Measurements from ENCODE around the gene GATD1.

GATD1 gene

DNA sequence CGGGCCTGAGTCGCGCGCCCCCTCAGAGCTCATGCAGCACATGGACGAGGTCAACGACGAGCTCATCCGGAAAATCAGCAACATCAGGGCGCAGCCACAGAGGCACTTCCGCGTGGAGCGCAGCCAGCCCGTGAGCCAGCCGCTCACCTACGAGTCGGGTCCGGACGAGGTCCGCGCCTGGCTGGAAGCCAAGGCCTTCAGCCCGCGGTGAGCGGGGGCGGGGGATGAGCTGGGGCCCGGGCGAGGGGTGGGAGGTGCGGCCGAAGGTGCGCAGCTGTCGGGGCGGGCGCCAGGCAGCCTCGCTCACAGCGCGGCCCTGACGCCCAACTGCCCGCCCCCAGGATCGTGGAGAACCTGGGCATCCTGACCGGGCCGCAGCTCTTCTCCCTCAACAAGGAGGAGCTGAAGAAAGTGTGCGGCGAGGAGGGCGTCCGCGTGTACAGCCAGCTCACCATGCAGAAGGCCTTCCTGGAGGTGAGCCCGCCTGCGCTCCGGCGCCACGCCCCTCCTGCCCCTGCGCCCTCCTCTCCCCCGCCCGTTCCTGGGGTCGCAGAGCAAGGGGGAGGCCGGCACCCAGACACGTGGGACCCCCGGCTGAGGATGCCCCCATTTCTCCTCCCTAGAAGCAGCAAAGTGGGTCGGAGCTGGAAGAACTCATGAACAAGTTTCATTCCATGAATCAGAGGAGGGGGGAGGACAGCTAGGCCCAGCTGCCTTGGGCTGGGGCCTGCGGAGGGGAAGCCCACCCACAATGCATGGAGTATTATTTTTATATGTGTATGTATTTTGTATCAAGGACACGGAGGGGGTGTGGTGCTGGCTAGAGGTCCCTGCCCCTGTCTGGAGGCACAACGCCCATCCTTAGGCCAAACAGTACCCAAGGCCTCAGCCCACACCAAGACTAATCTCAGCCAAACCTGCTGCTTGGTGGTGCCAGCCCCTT lies 50.7 kb downstream of the GATD1 start:
- no peak for DNase-seq (ENCODE audit: low spot score)

DNA sequence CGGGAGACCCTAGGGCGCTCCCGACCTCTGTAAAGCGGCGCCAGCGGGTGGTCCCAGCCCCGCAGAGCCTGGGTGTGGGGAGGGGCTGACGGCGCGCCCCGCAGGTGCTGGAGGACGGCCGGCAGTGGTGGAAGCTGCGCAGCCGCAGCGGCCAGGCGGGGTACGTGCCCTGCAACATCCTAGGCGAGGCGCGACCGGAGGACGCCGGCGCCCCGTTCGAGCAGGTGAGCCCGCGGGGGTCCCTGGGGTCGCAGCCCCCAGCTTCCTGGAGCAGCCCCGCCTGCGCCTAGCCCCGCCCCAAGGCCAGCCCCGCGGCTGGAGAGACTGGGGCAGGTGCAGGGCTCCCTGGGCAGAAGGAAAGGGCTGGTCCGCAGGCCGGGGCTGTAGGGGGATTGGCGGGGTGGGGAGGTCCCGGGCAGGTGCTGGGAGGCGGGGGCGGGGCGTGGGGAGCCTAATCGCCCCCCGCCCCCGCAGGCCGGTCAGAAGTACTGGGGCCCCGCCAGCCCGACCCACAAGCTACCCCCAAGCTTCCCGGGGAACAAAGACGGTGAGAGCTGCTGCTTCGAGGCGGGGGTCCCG lies 51.6 kb downstream of the GATD1 start:
- no peak for DNase-seq (ENCODE audit: low spot score)

DNA sequence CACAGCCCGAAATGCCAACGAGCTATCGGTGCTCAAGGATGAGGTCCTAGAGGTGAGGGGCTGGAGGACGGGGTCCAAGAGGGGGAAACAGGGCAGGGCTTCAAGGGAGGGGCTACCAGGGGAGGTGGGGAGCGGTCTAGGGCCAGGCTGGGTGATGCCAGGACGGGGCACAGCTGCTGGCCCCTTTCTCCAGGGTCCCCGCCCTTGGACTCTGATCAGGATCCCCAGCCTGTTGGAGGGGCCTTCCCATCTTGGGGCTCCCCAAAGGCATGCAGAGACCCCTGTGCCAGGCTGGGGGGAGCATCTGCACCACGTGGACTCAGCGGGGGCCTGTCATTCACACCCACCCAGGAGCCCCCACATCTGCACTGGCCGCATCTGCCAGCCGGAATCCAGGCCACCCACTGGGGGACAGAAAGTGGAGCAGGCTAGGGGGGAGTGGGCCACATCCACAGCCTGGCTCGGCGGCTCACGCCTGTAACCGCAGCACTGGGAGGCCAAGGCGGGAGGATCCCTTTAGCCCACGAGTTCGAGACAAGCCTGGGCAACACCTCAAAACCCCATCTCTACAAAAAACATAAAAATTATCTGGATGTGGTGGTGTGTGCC lies 52.4 kb downstream of the GATD1 start:
- DNase-seq (ENCODE audit: low spot score), result no peak

DNA sequence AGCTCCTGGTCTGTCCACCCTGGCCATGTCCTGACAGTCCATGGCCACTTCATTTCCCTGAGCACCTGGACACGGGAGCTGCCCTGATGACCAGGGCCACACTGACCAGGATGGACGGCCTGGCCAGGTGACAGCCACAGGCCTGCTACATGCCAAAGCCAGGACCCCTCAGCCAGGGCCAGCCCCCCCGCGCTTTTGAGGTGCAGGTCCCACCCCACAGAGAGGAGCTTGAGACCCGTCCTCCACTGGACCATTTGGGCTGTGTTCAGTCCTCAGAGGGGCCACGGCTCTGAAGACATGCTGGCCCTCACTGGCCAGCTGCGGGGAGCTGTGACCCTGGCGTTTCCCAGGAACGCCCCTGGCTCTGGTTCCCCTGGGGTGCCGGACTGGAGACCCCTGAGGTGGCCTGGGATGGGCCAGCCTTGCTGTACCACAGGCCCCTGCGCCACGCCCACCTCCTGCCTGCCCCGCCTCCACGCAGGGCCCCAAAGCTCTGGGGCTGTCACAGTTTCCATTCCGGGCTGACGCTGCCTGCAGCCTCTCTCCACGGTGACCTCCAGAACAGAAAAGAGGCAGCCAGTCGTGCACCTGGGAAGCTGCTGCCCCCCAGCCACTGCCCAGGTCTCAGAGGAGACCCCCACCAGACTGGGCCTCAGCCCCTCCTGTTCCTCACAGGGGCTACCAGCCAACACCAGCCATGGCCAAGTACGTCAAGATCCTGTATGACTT lies 53.1 kb downstream of the GATD1 start:
- no peak for DNase-seq (ENCODE audit: low spot score)

DNA sequence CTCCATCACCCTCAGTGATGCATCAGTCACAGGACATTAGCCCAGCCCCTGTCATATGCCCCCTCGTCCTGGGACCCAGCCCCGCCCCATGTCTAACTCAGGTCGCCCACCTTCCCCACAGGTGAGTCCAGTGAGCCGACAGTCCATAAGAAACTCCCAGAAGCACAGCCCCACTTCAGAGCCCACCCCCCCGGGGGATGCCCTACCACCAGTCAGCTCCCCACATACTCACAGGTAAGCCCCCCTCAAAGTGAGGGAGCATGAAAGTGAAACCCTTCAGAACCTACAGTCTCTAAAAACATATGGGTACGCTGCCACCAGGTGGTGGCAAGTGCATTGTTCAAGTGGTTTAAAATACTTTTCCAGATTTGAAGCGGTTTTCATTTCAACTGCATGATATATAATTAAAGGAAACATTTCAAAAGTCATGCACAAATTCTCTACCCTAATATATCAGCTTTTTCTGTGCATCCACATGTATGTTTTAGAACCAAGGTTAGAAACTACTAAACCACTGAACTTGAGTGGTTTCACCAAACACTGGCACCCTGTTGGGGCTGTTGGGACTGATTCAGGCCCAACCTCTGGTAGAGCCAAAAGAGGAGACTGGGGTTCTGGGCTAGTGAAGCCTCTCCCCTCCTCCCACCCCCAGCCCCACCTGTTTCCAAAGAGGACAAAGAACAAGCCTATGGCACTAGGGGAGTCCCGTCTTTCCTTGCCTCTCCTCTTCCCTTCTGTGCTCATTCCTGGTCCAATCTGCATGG lies 54.0 kb downstream of the GATD1 start:
- DNase-seq (ENCODE audit: low spot score), result no peak

DNA sequence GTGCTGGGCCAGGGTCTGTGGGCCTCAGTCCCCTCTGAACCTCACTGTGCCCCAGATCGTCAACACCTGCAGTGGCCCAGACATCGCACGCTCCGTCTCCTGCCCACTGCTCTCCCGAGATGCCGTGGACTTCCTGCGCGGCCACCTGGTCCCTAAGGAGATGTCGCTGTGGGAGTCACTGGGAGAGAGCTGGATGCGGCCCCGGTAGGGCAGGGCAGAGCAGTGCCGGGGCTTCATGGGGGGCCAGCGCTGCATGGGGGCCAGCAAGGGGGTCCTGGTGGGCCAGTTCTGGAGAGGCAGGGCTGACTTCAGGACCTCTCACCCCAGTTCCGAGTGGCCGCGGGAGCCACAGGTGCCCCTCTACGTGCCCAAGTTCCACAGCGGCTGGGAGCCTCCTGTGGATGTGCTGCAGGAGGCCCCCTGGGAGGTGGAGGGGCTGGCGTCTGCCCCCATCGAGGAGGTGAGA lies 54.9 kb downstream of the GATD1 start:
- no peak for DNase-seq (ENCODE audit: low spot score)

DNA sequence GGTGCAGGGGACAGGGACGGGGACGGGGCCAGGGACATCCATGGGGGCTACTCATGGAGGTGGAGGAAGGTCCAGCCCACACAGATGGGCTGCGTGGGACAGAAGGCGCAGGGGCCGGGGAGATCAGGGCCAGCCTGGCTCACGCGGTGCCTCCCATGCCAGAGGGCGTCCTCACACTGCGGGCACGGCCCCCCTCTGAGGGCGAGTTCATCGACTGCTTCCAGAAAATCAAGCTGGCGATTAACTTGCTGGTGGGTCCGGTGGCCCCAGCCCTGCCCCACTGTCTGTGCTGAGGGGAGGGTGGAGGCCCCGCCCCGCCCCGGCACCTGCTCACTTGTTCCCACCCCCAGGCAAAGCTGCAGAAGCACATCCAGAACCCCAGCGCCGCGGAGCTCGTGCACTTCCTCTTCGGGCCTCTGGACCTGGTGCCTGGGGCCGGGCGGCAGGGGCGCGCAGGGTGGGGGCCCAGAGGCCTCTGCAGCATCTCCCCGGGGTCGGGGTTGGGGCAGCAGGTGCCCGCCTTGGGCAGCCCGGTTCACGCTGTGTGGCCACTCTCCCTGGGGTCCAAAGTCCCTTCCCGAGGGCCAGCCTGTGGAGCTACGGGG lies 55.4 kb downstream of the GATD1 start:
- DNase-seq (ENCODE audit: low spot score), result no peak

DNA sequence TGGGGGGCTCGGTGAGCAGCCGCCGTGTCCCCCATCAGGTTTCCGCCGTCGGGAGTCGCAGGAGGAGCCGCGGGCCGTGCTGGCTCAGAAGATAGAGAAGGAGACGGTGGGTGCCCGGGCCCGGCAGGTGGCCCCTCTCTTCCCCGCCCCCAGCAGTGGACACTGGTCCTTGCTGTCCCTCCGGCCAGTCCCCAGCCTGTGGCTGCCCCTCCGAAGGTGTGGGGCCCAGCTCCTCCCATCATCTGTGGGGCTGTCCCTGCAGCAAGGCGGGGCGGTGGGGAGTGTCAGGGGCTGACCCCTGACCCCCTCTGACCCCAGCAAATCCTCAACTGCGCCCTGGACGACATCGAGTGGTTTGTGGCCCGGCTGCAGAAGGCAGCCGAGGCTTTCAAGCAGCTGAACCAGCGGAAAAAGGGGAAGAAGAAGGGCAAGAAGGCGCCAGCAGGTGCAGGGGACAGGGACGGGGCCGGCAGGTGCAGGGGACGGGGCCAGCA lies 56.0 kb downstream of the GATD1 start:
- no peak for DNase-seq (ENCODE audit: low spot score)

DNA sequence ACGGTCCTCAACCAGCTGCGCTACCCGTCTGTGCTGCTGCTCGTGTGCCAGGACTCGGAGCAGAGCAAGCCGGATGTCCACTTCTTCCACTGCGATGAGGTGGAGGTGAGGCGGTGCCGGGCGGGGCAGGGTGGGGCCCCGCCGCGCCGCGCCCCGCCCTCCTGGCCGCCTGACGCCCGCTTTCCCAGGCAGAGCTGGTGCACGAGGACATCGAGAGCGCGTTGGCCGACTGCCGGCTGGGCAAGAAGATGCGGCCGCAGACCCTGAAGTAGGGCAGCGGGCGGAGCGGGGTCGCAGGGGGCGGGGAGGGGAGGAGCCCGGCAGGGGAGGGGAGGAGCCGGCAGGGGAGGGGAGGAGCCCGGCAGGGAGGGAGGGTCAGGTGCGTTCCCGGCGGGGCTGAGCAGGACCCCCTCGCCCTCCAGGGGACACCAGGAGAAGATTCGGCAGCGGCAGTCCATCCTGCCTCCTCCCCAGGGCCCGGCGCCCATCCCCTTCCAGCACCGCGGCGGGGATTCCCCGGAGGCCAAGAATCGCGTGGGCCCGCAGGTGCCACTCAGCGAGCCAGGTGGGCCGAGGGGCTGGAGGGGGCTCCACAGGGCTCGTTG lies 56.5 kb downstream of the GATD1 start:
- DNase-seq (ENCODE audit: low spot score), result peak; percentile 93

DNA sequence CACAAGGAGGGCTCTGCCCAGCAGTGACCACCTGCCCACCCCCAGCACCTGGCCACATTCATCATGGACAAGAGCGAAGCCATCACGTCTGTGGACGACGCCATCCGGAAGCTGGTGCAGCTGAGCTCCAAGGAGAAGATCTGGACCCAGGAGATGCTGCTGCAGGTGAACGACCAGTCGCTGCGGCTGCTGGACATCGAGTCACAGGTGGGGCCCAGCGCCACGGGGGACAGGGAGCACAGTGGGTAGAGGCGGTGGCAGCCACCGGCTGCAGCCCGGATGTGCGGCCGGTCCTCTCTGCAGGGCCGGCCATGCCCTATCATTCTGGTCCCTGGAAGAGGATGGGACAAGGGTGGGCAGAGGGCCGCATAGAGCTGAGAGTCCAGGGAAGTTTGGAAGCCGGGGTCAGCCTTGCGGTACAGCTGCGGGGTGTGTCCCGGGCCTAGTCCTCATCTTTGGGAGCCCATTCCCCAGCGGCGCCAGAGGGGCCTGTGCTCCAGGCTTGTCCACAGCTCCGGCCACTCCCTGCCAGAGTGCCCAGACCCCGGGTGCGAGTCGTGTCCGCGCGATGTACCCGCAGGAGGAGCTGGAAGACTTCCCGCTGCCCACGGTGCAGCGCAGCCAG lies 57.2 kb downstream of the GATD1 start:
- DNase-seq (ENCODE audit: low spot score), result no peak

DNA sequence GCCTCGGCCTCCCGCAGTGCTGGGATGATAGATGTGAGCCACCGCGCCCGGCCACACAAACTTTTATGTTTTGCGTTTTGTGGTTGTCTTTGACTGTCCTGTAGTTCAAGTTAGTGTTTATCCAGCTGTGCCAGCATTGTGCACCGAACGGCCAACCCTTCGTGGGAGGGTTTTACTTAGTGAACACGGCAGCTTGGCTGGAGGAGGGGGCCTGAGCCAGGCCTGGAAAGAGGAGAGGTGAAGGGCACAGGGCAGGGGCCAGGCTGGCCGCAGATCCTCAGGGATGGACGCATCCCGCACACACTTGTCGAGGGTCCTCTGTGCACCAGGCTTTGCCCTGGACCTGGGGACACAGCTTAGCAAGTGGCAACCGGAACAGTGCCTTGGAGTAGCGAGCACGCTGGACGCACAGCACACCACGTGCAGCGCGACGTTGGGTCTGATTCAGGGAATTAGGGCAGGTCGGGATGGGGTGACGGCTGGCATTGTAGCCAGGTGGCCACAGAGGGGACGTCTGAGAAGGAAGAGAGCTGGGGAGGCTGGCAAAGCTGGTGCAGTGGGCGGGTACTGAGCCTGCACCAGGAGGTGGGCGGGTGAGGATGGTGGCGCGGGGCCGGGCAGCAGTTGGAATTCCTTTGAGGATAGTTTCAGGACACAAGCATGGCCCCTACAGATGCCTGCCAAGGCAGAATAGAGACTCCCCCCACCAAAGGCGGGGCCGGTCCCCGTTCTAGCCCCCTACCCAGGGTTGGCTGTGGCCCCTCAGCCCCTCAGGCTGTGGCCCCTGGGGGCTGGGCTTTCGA lies 57.9 kb downstream of the GATD1 start:
- no peak for DNase-seq (ENCODE audit: low spot score)

All from ecto neural progenitor cell (in vitro differentiated cells).